Measurements from ENCODE around the gene U2AF2.

DNA sequence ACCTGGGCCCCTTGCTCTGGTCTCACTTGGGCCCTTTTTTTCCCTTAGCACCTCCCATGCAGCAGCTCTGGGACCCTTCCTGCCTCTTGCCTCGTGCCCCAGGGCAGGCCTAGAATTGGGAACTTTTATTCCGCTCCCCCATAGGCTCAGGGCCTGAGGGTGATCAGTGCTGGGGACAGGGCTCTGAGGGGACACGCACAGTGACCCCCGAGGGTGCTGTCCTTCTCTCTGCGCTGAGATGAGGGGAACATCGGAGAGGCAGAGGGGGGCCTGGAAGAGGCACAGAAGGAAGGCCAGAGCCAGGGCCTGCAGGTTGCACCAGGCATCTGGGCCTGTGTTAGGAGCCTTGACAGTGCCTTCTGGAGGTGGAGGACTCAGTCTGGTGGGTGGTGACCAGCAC lies 30.9 kb downstream of the U2AF2 start:
- TF ChIP-seq, protein P1, sequence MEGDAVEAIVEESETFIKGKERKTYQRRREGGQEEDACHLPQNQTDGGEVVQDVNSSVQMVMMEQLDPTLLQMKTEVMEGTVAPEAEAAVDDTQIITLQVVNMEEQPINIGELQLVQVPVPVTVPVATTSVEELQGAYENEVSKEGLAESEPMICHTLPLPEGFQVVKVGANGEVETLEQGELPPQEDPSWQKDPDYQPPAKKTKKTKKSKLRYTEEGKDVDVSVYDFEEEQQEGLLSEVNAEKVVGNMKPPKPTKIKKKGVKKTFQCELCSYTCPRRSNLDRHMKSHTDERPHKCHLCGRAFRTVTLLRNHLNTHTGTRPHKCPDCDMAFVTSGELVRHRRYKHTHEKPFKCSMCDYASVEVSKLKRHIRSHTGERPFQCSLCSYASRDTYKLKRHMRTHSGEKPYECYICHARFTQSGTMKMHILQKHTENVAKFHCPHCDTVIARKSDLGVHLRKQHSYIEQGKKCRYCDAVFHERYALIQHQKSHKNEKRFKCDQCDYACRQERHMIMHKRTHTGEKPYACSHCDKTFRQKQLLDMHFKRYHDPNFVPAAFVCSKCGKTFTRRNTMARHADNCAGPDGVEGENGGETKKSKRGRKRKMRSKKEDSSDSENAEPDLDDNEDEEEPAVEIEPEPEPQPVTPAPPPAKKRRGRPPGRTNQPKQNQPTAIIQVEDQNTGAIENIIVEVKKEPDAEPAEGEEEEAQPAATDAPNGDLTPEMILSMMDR (IDR thresholded peaks at IDR 0.05): no peak
- no peak for TF ChIP-seq POLR2A (IDR thresholded peaks at IDR 0.05)
